ENCODE data around the gene ITGB5. TPM values are rescaled to one million over a fixed set of nuclear protein-coding genes. Genes with fewer than 3 reads are reported as not detected.
A peak's percentile ranks its signal among the peaks of the same experiment; 100 is the strongest.

The ITGB5 gene
- total RNA-seq, 1 experiment from 2014 or later = 339 TPM

- TF ChIP-seq, protein P1, sequence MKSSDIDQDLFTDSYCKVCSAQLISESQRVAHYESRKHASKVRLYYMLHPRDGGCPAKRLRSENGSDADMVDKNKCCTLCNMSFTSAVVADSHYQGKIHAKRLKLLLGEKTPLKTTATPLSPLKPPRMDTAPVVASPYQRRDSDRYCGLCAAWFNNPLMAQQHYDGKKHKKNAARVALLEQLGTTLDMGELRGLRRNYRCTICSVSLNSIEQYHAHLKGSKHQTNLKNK (CRISPR knock-in tag; IDR thresholded peaks at IDR 0.05) = no peak
- TF ChIP-seq EMX1 (CRISPR knock-in tag; IDR thresholded peaks at IDR 0.05) = no peak
- no peak for TF ChIP-seq NR3C1 (CRISPR knock-in tag; conservative IDR thresholded peaks at IDR 0.05; ENCODE audit: low read depth)
- TF ChIP-seq MLX (CRISPR knock-in tag; IDR thresholded peaks at IDR 0.05) = no peak
- no peak for TF ChIP-seq CREM (CRISPR knock-in tag; IDR thresholded peaks at IDR 0.05)
- TF ChIP-seq GABPB1 (CRISPR knock-in tag; IDR thresholded peaks at IDR 0.05) = no peak
- TF ChIP-seq RORB (CRISPR knock-in tag; IDR thresholded peaks at IDR 0.05) = no peak
- no peak for TF ChIP-seq TEAD4 (CRISPR knock-in tag; IDR thresholded peaks at IDR 0.05)
- TF ChIP-seq, protein P2, sequence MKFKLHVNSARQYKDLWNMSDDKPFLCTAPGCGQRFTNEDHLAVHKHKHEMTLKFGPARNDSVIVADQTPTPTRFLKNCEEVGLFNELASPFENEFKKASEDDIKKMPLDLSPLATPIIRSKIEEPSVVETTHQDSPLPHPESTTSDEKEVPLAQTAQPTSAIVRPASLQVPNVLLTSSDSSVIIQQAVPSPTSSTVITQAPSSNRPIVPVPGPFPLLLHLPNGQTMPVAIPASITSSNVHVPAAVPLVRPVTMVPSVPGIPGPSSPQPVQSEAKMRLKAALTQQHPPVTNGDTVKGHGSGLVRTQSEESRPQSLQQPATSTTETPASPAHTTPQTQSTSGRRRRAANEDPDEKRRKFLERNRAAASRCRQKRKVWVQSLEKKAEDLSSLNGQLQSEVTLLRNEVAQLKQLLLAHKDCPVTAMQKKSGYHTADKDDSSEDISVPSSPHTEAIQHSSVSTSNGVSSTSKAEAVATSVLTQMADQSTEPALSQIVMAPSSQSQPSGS (CRISPR knock-in tag; IDR thresholded peaks at IDR 0.05; ENCODE audit: borderline replicate concordance, low read depth) = no peak
- TF ChIP-seq, protein P3, sequence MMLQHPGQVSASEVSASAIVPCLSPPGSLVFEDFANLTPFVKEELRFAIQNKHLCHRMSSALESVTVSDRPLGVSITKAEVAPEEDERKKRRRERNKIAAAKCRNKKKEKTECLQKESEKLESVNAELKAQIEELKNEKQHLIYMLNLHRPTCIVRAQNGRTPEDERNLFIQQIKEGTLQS (CRISPR knock-in tag; conservative IDR thresholded peaks at IDR 0.05) = no peak
- TF ChIP-seq HMGA2 (CRISPR knock-in tag; IDR thresholded peaks at IDR 0.05) = no peak
- TF ChIP-seq JAZF1 (CRISPR knock-in tag; IDR thresholded peaks at IDR 0.05) = no peak
- TF ChIP-seq, protein P4, sequence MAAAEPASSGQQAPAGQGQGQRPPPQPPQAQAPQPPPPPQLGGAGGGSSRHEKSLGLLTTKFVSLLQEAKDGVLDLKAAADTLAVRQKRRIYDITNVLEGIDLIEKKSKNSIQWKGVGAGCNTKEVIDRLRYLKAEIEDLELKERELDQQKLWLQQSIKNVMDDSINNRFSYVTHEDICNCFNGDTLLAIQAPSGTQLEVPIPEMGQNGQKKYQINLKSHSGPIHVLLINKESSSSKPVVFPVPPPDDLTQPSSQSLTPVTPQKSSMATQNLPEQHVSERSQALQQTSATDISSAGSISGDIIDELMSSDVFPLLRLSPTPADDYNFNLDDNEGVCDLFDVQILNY (CRISPR knock-in tag; IDR thresholded peaks at IDR 0.05) = no peak
- no peak for TF ChIP-seq ZNF138 (CRISPR knock-in tag; conservative IDR thresholded peaks at IDR 0.05)
- peak; percentile 56; the same call in 1 of the 2 replicates for TF ChIP-seq ZBTB21 (CRISPR knock-in tag; IDR thresholded peaks at IDR 0.05; ENCODE audit: borderline replicate concordance)
Measured at GRCh38 chr3:124761250-124761796, 125.8 kb downstream of the ITGB5 start (continued).

GRCh38 chr3:124760601-124761000 lies 126.6 kb downstream of the ITGB5 start:
- peak overlapping the region; percentile 55; the same call in 1 of the 2 replicates for H3K27ac Mint-ChIP-seq
- DNase-seq (ENCODE audit: low spot score) (no peak), ATAC-seq (peak; percentile 19)
- H3K27me3 Mint-ChIP-seq (ENCODE audit: low read depth) = no peaks in the 10 kb centered on the region
- no peaks in the 10 kb centered on the region for H3K9me3 Mint-ChIP-seq
- H3K4me1 Mint-ChIP-seq = peaks cover 49% of the 10 kb centered on the region
- peaks cover 31% of the 10 kb centered on the region for H3K36me3 Mint-ChIP-seq
- ChIA-PET POLR2A (no interaction called here), CTCF (interaction anchor here (0.6 to 4.1 kb wide), 55 partner anchors 9 to 825 kb away, joined by 3 to 51 read pairs (median 5); partner anchors contain the start of genes MUC13, SLC12A8 and UMPS)
- H3K4me3 Mint-ChIP-seq = no peak overlapping the region
- TF ChIP-seq, protein P5, sequence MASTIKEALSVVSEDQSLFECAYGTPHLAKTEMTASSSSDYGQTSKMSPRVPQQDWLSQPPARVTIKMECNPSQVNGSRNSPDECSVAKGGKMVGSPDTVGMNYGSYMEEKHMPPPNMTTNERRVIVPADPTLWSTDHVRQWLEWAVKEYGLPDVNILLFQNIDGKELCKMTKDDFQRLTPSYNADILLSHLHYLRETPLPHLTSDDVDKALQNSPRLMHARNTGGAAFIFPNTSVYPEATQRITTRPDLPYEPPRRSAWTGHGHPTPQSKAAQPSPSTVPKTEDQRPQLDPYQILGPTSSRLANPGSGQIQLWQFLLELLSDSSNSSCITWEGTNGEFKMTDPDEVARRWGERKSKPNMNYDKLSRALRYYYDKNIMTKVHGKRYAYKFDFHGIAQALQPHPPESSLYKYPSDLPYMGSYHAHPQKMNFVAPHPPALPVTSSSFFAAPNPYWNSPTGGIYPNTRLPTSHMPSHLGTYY (CRISPR knock-in tag; IDR thresholded peaks at IDR 0.05) = no peak
- TF ChIP-seq ZNF423 (CRISPR knock-in tag; IDR thresholded peaks at IDR 0.05) (no peak), ETV6 (CRISPR knock-in tag; IDR thresholded peaks at IDR 0.05) (no peak), GABPB1 (CRISPR knock-in tag; IDR thresholded peaks at IDR 0.05) (no peak), TEAD1 (CRISPR knock-in tag; IDR thresholded peaks at IDR 0.05) (no peak), TP53 (CRISPR knock-in tag; IDR thresholded peaks at IDR 0.05) (no peak), CREB1 (CRISPR knock-in tag; IDR thresholded peaks at IDR 0.05) (no peak), NR3C1 (CRISPR knock-in tag; conservative IDR thresholded peaks at IDR 0.05; ENCODE audit: low read depth) (no peak), MXD4 (CRISPR knock-in tag; IDR thresholded peaks at IDR 0.05; ENCODE audit: borderline replicate concordance) (no peak), HMGA2 (CRISPR knock-in tag; IDR thresholded peaks at IDR 0.05) (no peak), SP1 (CRISPR knock-in tag; conservative IDR thresholded peaks at IDR 0.05) (no peak), FOXJ3 (CRISPR knock-in tag; IDR thresholded peaks at IDR 0.05; ENCODE audit: borderline replicate concordance) (no peak), SOX15 (CRISPR knock-in tag; IDR thresholded peaks at IDR 0.05) (no peak), ZNF232 (CRISPR knock-in tag; IDR thresholded peaks at IDR 0.05) (no peak), FOXP4 (CRISPR knock-in tag; IDR thresholded peaks at IDR 0.05) (no peak), FOXK1 (CRISPR knock-in tag; IDR thresholded peaks at IDR 0.05) (no peak)
- TF ChIP-seq, protein P6, sequence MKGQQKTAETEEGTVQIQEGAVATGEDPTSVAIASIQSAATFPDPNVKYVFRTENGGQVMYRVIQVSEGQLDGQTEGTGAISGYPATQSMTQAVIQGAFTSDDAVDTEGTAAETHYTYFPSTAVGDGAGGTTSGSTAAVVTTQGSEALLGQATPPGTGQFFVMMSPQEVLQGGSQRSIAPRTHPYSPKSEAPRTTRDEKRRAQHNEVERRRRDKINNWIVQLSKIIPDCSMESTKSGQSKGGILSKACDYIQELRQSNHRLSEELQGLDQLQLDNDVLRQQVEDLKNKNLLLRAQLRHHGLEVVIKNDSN (CRISPR knock-in tag; IDR thresholded peaks at IDR 0.05) = no peak
- TF ChIP-seq, protein P7, sequence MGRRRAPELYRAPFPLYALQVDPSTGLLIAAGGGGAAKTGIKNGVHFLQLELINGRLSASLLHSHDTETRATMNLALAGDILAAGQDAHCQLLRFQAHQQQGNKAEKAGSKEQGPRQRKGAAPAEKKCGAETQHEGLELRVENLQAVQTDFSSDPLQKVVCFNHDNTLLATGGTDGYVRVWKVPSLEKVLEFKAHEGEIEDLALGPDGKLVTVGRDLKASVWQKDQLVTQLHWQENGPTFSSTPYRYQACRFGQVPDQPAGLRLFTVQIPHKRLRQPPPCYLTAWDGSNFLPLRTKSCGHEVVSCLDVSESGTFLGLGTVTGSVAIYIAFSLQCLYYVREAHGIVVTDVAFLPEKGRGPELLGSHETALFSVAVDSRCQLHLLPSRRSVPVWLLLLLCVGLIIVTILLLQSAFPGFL (CRISPR knock-in tag; IDR thresholded peaks at IDR 0.05; ENCODE audit: borderline replicate concordance) = no peak

Data from WTC11 (cell line).